Smooth muscle cell of bladder (primary cell): ENCODE measurements around the gene ANKEF1. TPM values are rescaled to one million over a fixed set of nuclear protein-coding genes. Genes with fewer than 3 reads are reported as not detected.

Experiments
- total RNA-seq: library from RNA; depleted of rRNA; stranded (reverse); fragments of >200 nt; gene quantifications from 2 replicates; pipeline ENCODE4 v1.2.3, GENCODE V29; 2014

ANKEF1 gene
- 0.83 and 1.4 TPM in 2 replicates for total RNA-seq

GRCh38 chr20:10034717-10035571 lies at the start of gene ANKEF1:
Gene ANKEF1 (plus strand): TSS chr20:10034987. CDS start chr20:10038302, 3,315 bp downstream.

Other genes with a start within 250 kb of the ANKEF1 start
- not detected in 2 replicates for gene PAK5, start 195.9 kb upstream of the ANKEF1 start, total RNA-seq
- gene SNAP25, start 183.8 kb downstream of the ANKEF1 start, total RNA-seq = 3.7 and 9.5 TPM in 2 replicates